K562 (cell line): ENCODE measurements around the gene EIF4E1B. TPM values are rescaled to one million over a fixed set of nuclear protein-coding genes. Genes with fewer than 3 reads are reported as not detected.

Source experiments
- ATAC-seq: fragments of 200-7000 bp; cut with Tn5 transposase; 3 replicates; pipeline ENCODE4 v1.9.1; 2020; ENCODE audit warnings: moderate library complexity
- BruUV-seq: library from RNA; stranded (reverse); fragments of 400-500 nt; replicated peaks from 2 replicates; lab custom pipeline; 2021; lab: Mats Ljungman, UMichigan
- CTCF ChIA-PET: fragments of 300-600 bp; formaldehyde crosslinking; extraction: SDS; loops from one replicate; lab custom pipeline; 2021; ENCODE audit warnings: low intra/inter-chr PET ratio; lab: Yijun Ruan, JAX
- POLR2A ChIA-PET: fragments of 300-600, 350-650 bp; sonication (Branson Sonifier 250); formaldehyde crosslinking; extraction: SDS; loops from one replicate; lab custom pipeline; 2021; ENCODE audit warnings: antibody characterized with exemption, inconsistent platforms; lab: Yijun Ruan, JAX
- DNase-seq, 4 experiments: peaks; one replicate each; pipeline versions ENCODE4 v3.0.0 to v3.0.0-alpha.2; 2011 to 2018; ENCODE audit warnings: low spot score in 3 of 4, mixed read lengths in 3 of 4; ENCODE audit errors: extremely low read depth in 1 of 4
- FAIRE-seq: peaks from 2 replicates; lab custom pipeline; 2011; peaks lifted over from hg19 to GRCh38; lab: Jason Lieb, UNC
- H2AFZ ChIP-seq: 2 replicates; pipeline ENCODE4 v1.6.0; 2011; ENCODE audit warnings: low read depth, low read length, control low read depth, inconsistent platforms
- H3K27ac ChIP-seq: fragments of 200-600 bp; 3 replicates; pipeline ENCODE4 v1.8.0; 2011; ENCODE audit warnings: low read depth, mild to moderate bottlenecking, control low read depth, inconsistent platforms, low read length, moderate library complexity, mixed read lengths; ENCODE audit errors: extremely low read depth
- H3K27me3 ChIP-seq, 2 experiments: fragments of 300-600 bp in 1 of 2; 2 replicates in 1 of 2; 3 replicates in 1 of 2; pipeline versions ENCODE4 v1.6.0 to v1.8.0; 2011; ENCODE audit warnings: inconsistent platforms in 2 of 2, low read length in 2 of 2, mild to moderate bottlenecking in 1 of 2, mixed read lengths in 1 of 2, moderate library complexity in 1 of 2; ENCODE audit not compliant: control insufficient read depth in 2 of 2, insufficient read depth in 2 of 2
- H3K36me3 ChIP-seq: fragments of 300-600 bp; 3 replicates; pipeline ENCODE4 v1.8.0; 2011; ENCODE audit warnings: mild to moderate bottlenecking, low read length, inconsistent platforms; ENCODE audit not compliant: control insufficient read depth, insufficient read depth
- H3K4me1 ChIP-seq, 2 experiments: fragments of 200-600 bp in 1 of 2; replicated peaks in 1 of 2; 2 replicates in 1 of 2; 3 replicates in 1 of 2; pipeline versions ENCODE4 v1.5.1 to v1.8.0; 2011; ENCODE audit warnings: inconsistent platforms in 2 of 2, low read length in 2 of 2, mild to moderate bottlenecking in 1 of 2, mixed read lengths in 1 of 2, moderate library complexity in 1 of 2; ENCODE audit not compliant: control insufficient read depth in 2 of 2, insufficient read depth in 2 of 2
- H3K4me2 ChIP-seq: 2 replicates; pipeline ENCODE4 v1.6.1; 2011; ENCODE audit warnings: low read length, control low read depth, inconsistent platforms, mixed read lengths; ENCODE audit not compliant: insufficient read depth
- H3K4me3 ChIP-seq: fragments of 200-600 bp; sonication (generic), shearing (Covaris generic); 2 replicates; pipeline ENCODE4 v1.5.1; 2016; ENCODE audit warnings: control low read depth, inconsistent platforms
- H3K79me2 ChIP-seq: fragments of 200-600 bp; 3 replicates; pipeline ENCODE4 v1.8.0; 2011; ENCODE audit warnings: low read length, inconsistent platforms; ENCODE audit not compliant: control insufficient read depth, insufficient read depth
- H3K9ac ChIP-seq, 2 experiments: 2 replicates each; pipeline versions ENCODE4 v1.6.0 to v1.6.1; 2011; ENCODE audit warnings: low read depth in 2 of 2, low read length in 2 of 2, control low read depth in 1 of 2, inconsistent platforms in 1 of 2, mild to moderate bottlenecking in 1 of 2, mixed read lengths in 1 of 2; ENCODE audit not compliant: insufficient read depth in 1 of 2
- H3K9me1 ChIP-seq: one replicate; pipeline ENCODE4 v1.6.0; 2011; ENCODE audit warnings: inconsistent platforms, mild to moderate bottlenecking, low read length, moderate library complexity; ENCODE audit not compliant: control insufficient read depth, insufficient read depth
- H3K9me3 ChIP-seq: replicated peaks from 2 replicates; pipeline ENCODE4 v1.5.1; 2011; ENCODE audit warnings: low read depth, low read length, inconsistent platforms; ENCODE audit not compliant: control insufficient read depth, insufficient read depth
- H4K20me1 ChIP-seq: replicated peaks from 2 replicates; pipeline ENCODE4 v1.6.1; 2011; ENCODE audit warnings: low read length, inconsistent platforms, mixed read lengths; ENCODE audit not compliant: control insufficient read depth, insufficient read depth
- BACH1 ChIP-seq: fragments of 200-800 bp; sonication (Bioruptor generic); IDR thresholded peaks from 2 replicates; pipeline ENCODE4 v1.6.1; 2016; ENCODE audit warnings: missing genetic modification characterization, missing compliant biosample characterization
- HLTF ChIP-seq: fragments of 450-650 bp; IDR thresholded peaks from 2 replicates; pipeline ENCODE4 v1.6.1; 2016
- KLF13 ChIP-seq: fragments of 450-650 bp; IDR thresholded peaks from 2 replicates; pipeline ENCODE4 v1.6.1; 2016; ENCODE audit warnings: missing genetic modification characterization, low read depth, mild to moderate bottlenecking, missing compliant biosample characterization, moderate library complexity, borderline replicate concordance
- MBD2 ChIP-seq: sonication (generic); IDR thresholded peaks from 2 replicates; pipeline ENCODE4 v1.6.1; 2016; ENCODE audit warnings: low read depth, borderline replicate concordance
- MTA3 ChIP-seq: fragments of 450-650 bp; formaldehyde crosslinking; IDR thresholded peaks from 2 replicates; pipeline ENCODE4 v1.6.1; 2017; ENCODE audit warnings: mild to moderate bottlenecking, borderline replicate concordance
- NFE2 ChIP-seq: IDR thresholded peaks from 2 replicates; pipeline ENCODE4 v1.6.1; 2014; ENCODE audit warnings: antibody characterized with exemption, low read depth
- ZNF316 ChIP-seq: fragments of 450-650 bp; IDR thresholded peaks from 2 replicates; pipeline ENCODE4 v1.6.1; 2016
- ZNF347 ChIP-seq: fragments of 450-650 bp; formaldehyde crosslinking; IDR thresholded peaks from 2 replicates; pipeline ENCODE4 v1.4.0; 2020; ENCODE audit warnings: low read depth, mild to moderate bottlenecking, moderate library complexity
- ZNF780A ChIP-seq: fragments of 250-450 bp; sonication (Bioruptor Pico); IDR thresholded peaks from 2 replicates; pipeline ENCODE4 v1.5.0; 2021; ENCODE audit warnings: mild to moderate bottlenecking
- WGBS: fragments of 100-300 bp; shearing (Covaris generic); methylation state at CpG from one replicate; pipeline ENCODE4 v1.1.6; 2016; ENCODE audit warnings: low coverage, mixed read lengths; ENCODE audit not compliant: insufficient coverage; ENCODE audit errors: missing lambda C conversion rate; 5-methylcytosine and 5-hydroxymethylcytosine counted together
- in situ Hi-C: fragments of 300-500 bp; cut with MboI; formaldehyde crosslinking; loops from 4 replicates; pipeline ENCODE4 v1.15.0; 2018; ENCODE audit warnings: inconsistent platforms, mixed read lengths
- intact Hi-C: fragments of 100-400 bp; cut with micrococcal nuclease; formaldehyde crosslinking; loops from 2 replicates; pipeline ENCODE4 v1.14.2; 2022
- polyA plus RNA-seq, 8 experiments: library from polyadenylated mRNA; depleted of rRNA in 4 of 8; stranded (reverse) in 5 of 8; unstranded in 3 of 8; fragments of >200 nt; fragmentation: Nextera tagmentation in 2 of 8; fragmentation: Illumina TruSeq in 1 of 8; extraction: Ambion mirVana in 2 of 8; extraction: Trizol in 1 of 8; gene quantifications; 2 replicates each; pipeline versions ENCODE4 v1.2.1 to v1.2.3, GENCODE V29; 2011 to 2014; ENCODE audit warnings: inconsistent platforms in 1 of 8, missing spikeins in 1 of 8
- total RNA-seq, 7 experiments: library from RNA; depleted of rRNA in 6 of 7; stranded (reverse); fragments of >200 nt in 6 of 7; fragmentation: Illumina TruSeq in 2 of 7; extraction: Trizol in 2 of 7; gene quantifications; 2 replicates each; pipeline versions ENCODE4 v1.2.1 to v1.2.3, GENCODE V29; 2011 to 2021; ENCODE audit warnings: low replicate concordance in 1 of 7
- TF ChIP-seq, protein P1 (sequence below): fragments of 250-450 bp; sonication (Bioruptor Pico); IDR thresholded peaks from 2 replicates; pipeline ENCODE4 v1.8.0; 2022; ENCODE audit warnings: inconsistent platforms, mild to moderate bottlenecking, moderate library complexity, borderline replicate concordance
- TF ChIP-seq, protein P2 (sequence below): sonication (generic); formaldehyde crosslinking; IDR thresholded peaks from 2 replicates; pipeline ENCODE4 v1.8.1; 2023; ENCODE audit warnings: missing genetic modification reagents, mild to moderate bottlenecking, borderline replicate concordance

The EIF4E1B gene
- total and polyA plus RNA-seq, 9 of the 15 experiments (the other 6 are each of a cell fraction or from before 2014, with no cell fraction given): not detected

DNA sequence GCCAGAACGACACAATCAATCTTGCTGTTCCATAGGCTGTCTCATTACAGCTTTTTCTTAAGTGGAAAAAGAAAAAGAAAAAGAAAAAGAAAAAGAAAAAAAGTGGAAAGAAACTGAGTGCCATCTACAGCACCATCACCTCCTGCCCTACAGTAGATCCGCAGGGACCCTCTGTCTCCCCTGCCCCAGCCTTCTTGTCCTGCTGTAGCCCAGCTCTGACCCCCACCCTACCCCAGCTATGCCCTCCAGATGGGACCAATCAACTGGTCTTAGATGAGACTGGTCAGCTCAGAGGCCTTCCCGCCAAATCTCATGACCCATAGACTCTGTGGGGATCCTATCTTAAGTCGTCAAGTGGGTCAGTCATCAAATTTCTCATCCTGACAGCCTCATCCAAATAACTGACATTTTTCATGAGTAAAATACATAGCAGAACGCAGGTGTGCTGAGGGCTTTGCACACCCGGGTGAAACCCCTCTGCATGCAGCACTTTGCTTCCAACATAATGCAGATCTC is 51.6 kb downstream of the EIF4E1B start:
- CTCF ChIA-PET: no interaction called here
- peaks cover under 1 to 17% of the 10 kb centered on the region in 2 experiments; a peak in 2 of 5 replicates for H3K4me1 ChIP-seq
- no peak for FAIRE-seq

DNA sequence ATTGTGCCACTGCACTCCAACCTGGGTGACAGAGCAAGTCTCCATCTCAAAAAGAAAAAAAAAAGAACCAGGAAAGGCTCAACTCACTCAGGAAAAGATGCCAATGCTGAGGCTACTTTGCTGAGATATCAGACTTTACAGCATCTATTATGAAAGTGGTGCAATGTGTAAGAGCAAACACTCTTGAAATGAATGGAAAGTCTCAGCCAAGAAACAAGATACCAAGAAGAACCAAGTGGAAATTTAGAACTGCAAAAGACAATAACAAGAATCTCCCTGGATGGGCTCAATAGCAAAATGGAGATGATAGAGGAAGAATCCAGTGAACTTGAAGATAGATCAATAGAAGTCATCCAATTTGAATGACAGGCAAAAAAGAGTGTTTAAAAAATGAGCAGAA is 54.5 kb downstream of the EIF4E1B start:
- Histone ChIP-seq H3K4me3 (no peak overlapping the region), H3K4me1 (peaks cover 0 to 7% of the 10 kb centered on the region in 2 experiments; a peak in 1 of 5 replicates), H3K9me1 (no peaks in the 10 kb centered on the region), H3K9me3 (no peaks in the 10 kb centered on the region), H3K4me2 (no peak overlapping the region), H4K20me1 (no peaks in the 10 kb centered on the region), H3K9ac (no peak overlapping the region), H3K27me3 (peaks cover 20 to 52% of the 10 kb centered on the region in 2 experiments), H3K79me2 (no peaks in the 10 kb centered on the region), H3K36me3 (no peaks in the 10 kb centered on the region), H3K27ac (no peak overlapping the region), H2AFZ (no peak overlapping the region)
- POLR2A ChIA-PET: no interaction called here
- FAIRE-seq: no peak
- no peak for DNase-seq
- BruUV-seq: no TSS peak
- no peak for ATAC-seq
- intact Hi-C loops: no loop called here
- CTCF ChIA-PET: no interaction called here
- in situ Hi-C loops: no loop called here
- TF ChIP-seq MTA3 (no peak), BACH1 (tag) (no peak), KLF13 (tag) (no peak), ZNF780A (no peak), NFE2 (no peak), ZNF316 (no peak), MBD2 (no peak)
- TF ChIP-seq, protein P1, sequence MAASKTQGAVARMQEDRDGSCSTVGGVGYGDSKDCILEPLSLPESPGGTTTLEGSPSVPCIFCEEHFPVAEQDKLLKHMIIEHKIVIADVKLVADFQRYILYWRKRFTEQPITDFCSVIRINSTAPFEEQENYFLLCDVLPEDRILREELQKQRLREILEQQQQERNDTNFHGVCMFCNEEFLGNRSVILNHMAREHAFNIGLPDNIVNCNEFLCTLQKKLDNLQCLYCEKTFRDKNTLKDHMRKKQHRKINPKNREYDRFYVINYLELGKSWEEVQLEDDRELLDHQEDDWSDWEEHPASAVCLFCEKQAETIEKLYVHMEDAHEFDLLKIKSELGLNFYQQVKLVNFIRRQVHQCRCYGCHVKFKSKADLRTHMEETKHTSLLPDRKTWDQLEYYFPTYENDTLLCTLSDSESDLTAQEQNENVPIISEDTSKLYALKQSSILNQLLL (CRISPR knock-in tag): no peak
- TF ChIP-seq, protein P2, sequence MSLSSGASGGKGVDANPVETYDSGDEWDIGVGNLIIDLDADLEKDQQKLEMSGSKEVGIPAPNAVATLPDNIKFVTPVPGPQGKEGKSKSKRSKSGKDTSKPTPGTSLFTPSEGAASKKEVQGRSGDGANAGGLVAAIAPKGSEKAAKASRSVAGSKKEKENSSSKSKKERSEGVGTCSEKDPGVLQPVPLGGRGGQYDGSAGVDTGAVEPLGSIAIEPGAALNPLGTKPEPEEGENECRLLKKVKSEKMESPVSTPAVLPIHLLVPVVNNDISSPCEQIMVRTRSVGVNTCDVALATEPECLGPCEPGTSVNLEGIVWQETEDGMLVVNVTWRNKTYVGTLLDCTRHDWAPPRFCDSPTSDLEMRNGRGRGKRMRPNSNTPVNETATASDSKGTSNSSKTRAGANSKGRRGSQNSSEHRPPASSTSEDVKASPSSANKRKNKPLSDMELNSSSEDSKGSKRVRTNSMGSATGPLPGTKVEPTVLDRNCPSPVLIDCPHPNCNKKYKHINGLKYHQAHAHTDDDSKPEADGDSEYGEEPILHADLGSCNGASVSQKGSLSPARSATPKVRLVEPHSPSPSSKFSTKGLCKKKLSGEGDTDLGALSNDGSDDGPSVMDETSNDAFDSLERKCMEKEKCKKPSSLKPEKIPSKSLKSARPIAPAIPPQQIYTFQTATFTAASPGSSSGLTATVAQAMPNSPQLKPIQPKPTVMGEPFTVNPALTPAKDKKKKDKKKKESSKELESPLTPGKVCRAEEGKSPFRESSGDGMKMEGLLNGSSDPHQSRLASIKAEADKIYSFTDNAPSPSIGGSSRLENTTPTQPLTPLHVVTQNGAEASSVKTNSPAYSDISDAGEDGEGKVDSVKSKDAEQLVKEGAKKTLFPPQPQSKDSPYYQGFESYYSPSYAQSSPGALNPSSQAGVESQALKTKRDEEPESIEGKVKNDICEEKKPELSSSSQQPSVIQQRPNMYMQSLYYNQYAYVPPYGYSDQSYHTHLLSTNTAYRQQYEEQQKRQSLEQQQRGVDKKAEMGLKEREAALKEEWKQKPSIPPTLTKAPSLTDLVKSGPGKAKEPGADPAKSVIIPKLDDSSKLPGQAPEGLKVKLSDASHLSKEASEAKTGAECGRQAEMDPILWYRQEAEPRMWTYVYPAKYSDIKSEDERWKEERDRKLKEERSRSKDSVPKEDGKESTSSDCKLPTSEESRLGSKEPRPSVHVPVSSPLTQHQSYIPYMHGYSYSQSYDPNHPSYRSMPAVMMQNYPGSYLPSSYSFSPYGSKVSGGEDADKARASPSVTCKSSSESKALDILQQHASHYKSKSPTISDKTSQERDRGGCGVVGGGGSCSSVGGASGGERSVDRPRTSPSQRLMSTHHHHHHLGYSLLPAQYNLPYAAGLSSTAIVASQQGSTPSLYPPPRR (CRISPR knock-in tag): no peak

More for the DNA sequence above, 51.6 kb downstream of the EIF4E1B start:
- H3K9me3 ChIP-seq: no peaks in the 10 kb centered on the region
- 7% methylated on average over 6 of the region's 6 CpGs for WGBS
- POLR2A ChIA-PET: interaction anchor here (0.7 kb wide), 1 partner anchor 240 kb away, joined by 3 read pairs; no protein-coding TSS in a partner anchor
- no TSS peak for BruUV-seq
- H3K9ac ChIP-seq: no peak overlapping the region
- peaks cover 17 to 39% of the 10 kb centered on the region in 2 experiments for H3K27me3 ChIP-seq
- no peak overlapping the region for H3K4me2 ChIP-seq
- no peak overlapping the region for H2AFZ ChIP-seq
- no peaks in the 10 kb centered on the region for H4K20me1 ChIP-seq
- H3K4me3 ChIP-seq: no peak overlapping the region
- in situ Hi-C loops: no loop called here
- ATAC-seq (no peak), DNase-seq (no peak)
- H3K27ac ChIP-seq: no peak overlapping the region
- H3K36me3 ChIP-seq: no peaks in the 10 kb centered on the region
- no peaks in the 10 kb centered on the region for H3K9me1 ChIP-seq
- TF ChIP-seq ZNF347 (CRISPR knock-in tag) (no peak), HLTF (no peak)
- intact Hi-C loops: no loop called here
- H3K79me2 ChIP-seq: no peaks in the 10 kb centered on the region
